Measurements from ENCODE around the gene SERF2. TPM values are rescaled to one million over a fixed set of nuclear protein-coding genes. Genes with fewer than 3 reads are reported as not detected.

The SERF2 gene
- total RNA-seq, 1 experiment from 2014 or later = 1,303 TPM

DNA sequence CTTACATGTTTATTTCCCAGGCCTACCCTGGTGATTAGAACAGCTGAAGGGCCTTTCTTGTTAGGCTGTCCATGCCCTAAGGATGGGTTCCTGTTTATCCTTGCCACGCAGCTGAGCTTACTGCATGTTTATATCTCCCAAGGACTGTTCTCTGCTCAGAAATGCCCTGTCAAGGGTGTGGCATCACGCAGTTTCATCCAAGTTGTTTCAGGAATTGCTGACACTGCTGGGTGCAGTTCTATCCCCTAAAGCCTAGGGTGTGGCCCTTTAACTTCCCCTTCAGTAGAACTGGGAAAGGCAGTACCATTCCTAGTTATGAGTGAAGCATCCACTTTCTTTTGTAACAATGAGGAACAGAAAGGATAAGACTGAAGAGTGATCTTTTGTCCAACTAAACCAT lies 20.3 kb upstream of the SERF2 start:
- Histone ChIP-seq H3K27me3 (ENCODE audit: control insufficient read depth, insufficient read depth, low read length) (no peaks in the 10 kb centered on the region), H3K27ac (ENCODE audit: low read length) (no peak overlapping the region), H3K4me3 (ENCODE audit: low read depth in 2 of 2, low read length in 2 of 2) (no peak overlapping the region), H3K36me3 (ENCODE audit: control insufficient read depth, insufficient read depth, low read length) (peaks cover 36% of the 10 kb centered on the region), H3K9me3 (ENCODE audit: control insufficient read depth, insufficient read depth, low read depth, low read length) (no peaks in the 10 kb centered on the region), H3K4me1 (ENCODE audit: control insufficient read depth, insufficient read depth, low read length) (0 out of 2 replicates have a peak, but pooled peaks cover 3% of the 10 kb centered on the region)
- intact Hi-C loops (cut with micrococcal nuclease; ENCODE audit: unreplicated experiment) (no loop called here), in situ Hi-C loops (cut with HindIII; ENCODE audit: low pct_unique_long_range_greater_than_20kb, low sequenced_read_pairs) (no loop called here)
- no peak for TF ChIP-seq TCF7L2 (IDR thresholded peaks at IDR 0.05; ENCODE audit: low read depth, low read length)
- no peak for TF ChIP-seq POLR2AphosphoS5 (IDR thresholded peaks at IDR 0.05; ENCODE audit: low read depth, low read length)
- TF ChIP-seq, protein P1, sequence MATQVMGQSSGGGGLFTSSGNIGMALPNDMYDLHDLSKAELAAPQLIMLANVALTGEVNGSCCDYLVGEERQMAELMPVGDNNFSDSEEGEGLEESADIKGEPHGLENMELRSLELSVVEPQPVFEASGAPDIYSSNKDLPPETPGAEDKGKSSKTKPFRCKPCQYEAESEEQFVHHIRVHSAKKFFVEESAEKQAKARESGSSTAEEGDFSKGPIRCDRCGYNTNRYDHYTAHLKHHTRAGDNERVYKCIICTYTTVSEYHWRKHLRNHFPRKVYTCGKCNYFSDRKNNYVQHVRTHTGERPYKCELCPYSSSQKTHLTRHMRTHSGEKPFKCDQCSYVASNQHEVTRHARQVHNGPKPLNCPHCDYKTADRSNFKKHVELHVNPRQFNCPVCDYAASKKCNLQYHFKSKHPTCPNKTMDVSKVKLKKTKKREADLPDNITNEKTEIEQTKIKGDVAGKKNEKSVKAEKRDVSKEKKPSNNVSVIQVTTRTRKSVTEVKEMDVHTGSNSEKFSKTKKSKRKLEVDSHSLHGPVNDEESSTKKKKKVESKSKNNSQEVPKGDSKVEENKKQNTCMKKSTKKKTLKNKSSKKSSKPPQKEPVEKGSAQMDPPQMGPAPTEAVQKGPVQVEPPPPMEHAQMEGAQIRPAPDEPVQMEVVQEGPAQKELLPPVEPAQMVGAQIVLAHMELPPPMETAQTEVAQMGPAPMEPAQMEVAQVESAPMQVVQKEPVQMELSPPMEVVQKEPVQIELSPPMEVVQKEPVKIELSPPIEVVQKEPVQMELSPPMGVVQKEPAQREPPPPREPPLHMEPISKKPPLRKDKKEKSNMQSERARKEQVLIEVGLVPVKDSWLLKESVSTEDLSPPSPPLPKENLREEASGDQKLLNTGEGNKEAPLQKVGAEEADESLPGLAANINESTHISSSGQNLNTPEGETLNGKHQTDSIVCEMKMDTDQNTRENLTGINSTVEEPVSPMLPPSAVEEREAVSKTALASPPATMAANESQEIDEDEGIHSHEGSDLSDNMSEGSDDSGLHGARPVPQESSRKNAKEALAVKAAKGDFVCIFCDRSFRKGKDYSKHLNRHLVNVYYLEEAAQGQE (IDR thresholded peaks at IDR 0.05; ENCODE audit: insufficient read depth in 1 of 2, low read depth in 2 of 2, low read length in 1 of 2) = no peak
- TF ChIP-seq, protein P2, sequence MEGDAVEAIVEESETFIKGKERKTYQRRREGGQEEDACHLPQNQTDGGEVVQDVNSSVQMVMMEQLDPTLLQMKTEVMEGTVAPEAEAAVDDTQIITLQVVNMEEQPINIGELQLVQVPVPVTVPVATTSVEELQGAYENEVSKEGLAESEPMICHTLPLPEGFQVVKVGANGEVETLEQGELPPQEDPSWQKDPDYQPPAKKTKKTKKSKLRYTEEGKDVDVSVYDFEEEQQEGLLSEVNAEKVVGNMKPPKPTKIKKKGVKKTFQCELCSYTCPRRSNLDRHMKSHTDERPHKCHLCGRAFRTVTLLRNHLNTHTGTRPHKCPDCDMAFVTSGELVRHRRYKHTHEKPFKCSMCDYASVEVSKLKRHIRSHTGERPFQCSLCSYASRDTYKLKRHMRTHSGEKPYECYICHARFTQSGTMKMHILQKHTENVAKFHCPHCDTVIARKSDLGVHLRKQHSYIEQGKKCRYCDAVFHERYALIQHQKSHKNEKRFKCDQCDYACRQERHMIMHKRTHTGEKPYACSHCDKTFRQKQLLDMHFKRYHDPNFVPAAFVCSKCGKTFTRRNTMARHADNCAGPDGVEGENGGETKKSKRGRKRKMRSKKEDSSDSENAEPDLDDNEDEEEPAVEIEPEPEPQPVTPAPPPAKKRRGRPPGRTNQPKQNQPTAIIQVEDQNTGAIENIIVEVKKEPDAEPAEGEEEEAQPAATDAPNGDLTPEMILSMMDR (IDR thresholded peaks at IDR 0.05) = no peak
- TF ChIP-seq SIN3A (IDR thresholded peaks at IDR 0.05; ENCODE audit: borderline replicate concordance, insufficient read depth, low read depth, low read length) = no peak
- no peak for DNase-seq (ENCODE audit: low read depth, low spot score)
- ChIA-PET POLR2A (no interaction called here), CTCF (no interaction called here)
- no TSS peak for BruUV-seq (replicated peaks)
- ATAC-seq = no peak

DNA sequence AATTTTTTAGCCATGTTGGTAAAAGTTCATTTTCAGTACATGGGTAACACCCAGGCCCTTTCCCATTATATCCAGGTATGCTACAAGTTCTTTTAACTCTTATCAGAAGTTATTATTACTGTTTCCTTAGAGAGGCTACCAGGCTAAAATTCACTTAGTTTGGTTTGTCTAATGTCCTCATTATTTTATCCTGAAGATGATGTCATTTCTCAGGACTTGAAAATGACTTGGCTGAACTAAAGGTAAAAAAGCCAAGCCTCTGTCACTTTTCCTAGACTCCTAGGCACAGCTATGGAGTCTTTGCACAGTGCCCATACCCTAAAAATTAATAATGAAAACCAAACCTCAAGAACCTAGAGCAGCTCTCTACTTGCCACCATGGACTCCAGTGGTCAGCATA lies 19.5 kb upstream of the SERF2 start:
- ATAC-seq (no peak), DNase-seq (ENCODE audit: low read depth, low spot score) (no peak)
- no TSS peak for BruUV-seq (replicated peaks)
- ChIA-PET CTCF (no interaction called here), POLR2A (no interaction called here)
- H3K4me3 ChIP-seq (ENCODE audit: low read depth in 2 of 2, low read length in 2 of 2) = no peak overlapping the region
- in situ Hi-C loops (cut with HindIII; ENCODE audit: low pct_unique_long_range_greater_than_20kb, low sequenced_read_pairs) (no loop called here), intact Hi-C loops (cut with micrococcal nuclease; ENCODE audit: unreplicated experiment) (no loop called here)
- no peaks in the 10 kb centered on the region for H3K9me3 ChIP-seq (ENCODE audit: control insufficient read depth, insufficient read depth, low read depth, low read length)
- H3K27ac ChIP-seq (ENCODE audit: low read length) = no peak overlapping the region
- peaks cover 34% of the 10 kb centered on the region for H3K36me3 ChIP-seq (ENCODE audit: control insufficient read depth, insufficient read depth, low read length)
- H3K4me1 ChIP-seq (ENCODE audit: control insufficient read depth, insufficient read depth, low read length) = 0 out of 2 replicates have a peak, but pooled peaks cover 3% of the 10 kb centered on the region
- H3K27me3 ChIP-seq (ENCODE audit: control insufficient read depth, insufficient read depth, low read length) = no peaks in the 10 kb centered on the region
- TF ChIP-seq POLR2AphosphoS5 (IDR thresholded peaks at IDR 0.05; ENCODE audit: low read depth, low read length) (no peak), SIN3A (IDR thresholded peaks at IDR 0.05; ENCODE audit: borderline replicate concordance, insufficient read depth, low read depth, low read length) (no peak), TCF7L2 (IDR thresholded peaks at IDR 0.05; ENCODE audit: low read depth, low read length) (no peak)
- TF ChIP-seq, protein P2 (IDR thresholded peaks at IDR 0.05) = no peak
- TF ChIP-seq, protein P1 (IDR thresholded peaks at IDR 0.05; ENCODE audit: insufficient read depth in 1 of 2, low read depth in 2 of 2, low read length in 1 of 2) = no peak
